Ishikawa (cell line): ENCODE results near the gene PKIG.

ENCODE experiments used
- CEBPB ChIP-seq: IDR thresholded peaks from 2 replicates; pipeline ENCODE4 v1.6.1; 2012
- CREB1 ChIP-seq: IDR thresholded peaks from 2 replicates; pipeline ENCODE4 v1.6.1; 2012; ENCODE audit warnings: low read depth
- EGR1 ChIP-seq: IDR thresholded peaks from 2 replicates; pipeline ENCODE4 v1.6.1; 2012
- EP300 ChIP-seq: IDR thresholded peaks from 2 replicates; pipeline ENCODE4 v1.6.1; 2012; ENCODE audit warnings: borderline replicate concordance
- FOXM1 ChIP-seq: IDR thresholded peaks from 2 replicates; pipeline ENCODE4 v1.6.1; 2012; ENCODE audit warnings: low read depth, borderline replicate concordance
- NFIC ChIP-seq: IDR thresholded peaks from 2 replicates; pipeline ENCODE4 v1.6.1; 2012
- RAD21 ChIP-seq: IDR thresholded peaks from 2 replicates; pipeline ENCODE4 v1.6.1; 2012; ENCODE audit warnings: low read depth
- TAF1 ChIP-seq: IDR thresholded peaks from 2 replicates; pipeline ENCODE4 v1.6.1; 2012; ENCODE audit warnings: low read depth, mild to moderate bottlenecking
- TCF12 ChIP-seq: IDR thresholded peaks from 2 replicates; pipeline ENCODE4 v1.6.1; 2012; ENCODE audit warnings: low read depth
- TEAD4 ChIP-seq: IDR thresholded peaks from 2 replicates; pipeline ENCODE4 v1.6.1; 2012
- USF1 ChIP-seq: IDR thresholded peaks from 2 replicates; pipeline ENCODE4 v1.6.1; 2012
- YY1 ChIP-seq: IDR thresholded peaks from 2 replicates; pipeline ENCODE4 v1.6.1; 2012; ENCODE audit warnings: low read depth
- ZBTB7A ChIP-seq: IDR thresholded peaks from 2 replicates; pipeline ENCODE4 v1.6.1; 2012; ENCODE audit warnings: low read depth
- TF ChIP-seq, protein P1 (sequence below): IDR thresholded peaks from 2 replicates; pipeline ENCODE4 v1.6.1; 2012
- TF ChIP-seq, protein P2 (sequence below): IDR thresholded peaks from 2 replicates; pipeline ENCODE4 v1.6.1; 2012; ENCODE audit warnings: low read depth, mild to moderate bottlenecking

The PKIG gene

GRCh38 chr20:44571362-44571988 lies 10.9 kb upstream of the PKIG start:
- TF ChIP-seq, protein P1, sequence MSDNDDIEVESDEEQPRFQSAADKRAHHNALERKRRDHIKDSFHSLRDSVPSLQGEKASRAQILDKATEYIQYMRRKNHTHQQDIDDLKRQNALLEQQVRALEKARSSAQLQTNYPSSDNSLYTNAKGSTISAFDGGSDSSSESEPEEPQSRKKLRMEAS = no peak
- no peak for TF ChIP-seq TEAD4
- no peak for TF ChIP-seq EP300
- TF ChIP-seq, protein P2, sequence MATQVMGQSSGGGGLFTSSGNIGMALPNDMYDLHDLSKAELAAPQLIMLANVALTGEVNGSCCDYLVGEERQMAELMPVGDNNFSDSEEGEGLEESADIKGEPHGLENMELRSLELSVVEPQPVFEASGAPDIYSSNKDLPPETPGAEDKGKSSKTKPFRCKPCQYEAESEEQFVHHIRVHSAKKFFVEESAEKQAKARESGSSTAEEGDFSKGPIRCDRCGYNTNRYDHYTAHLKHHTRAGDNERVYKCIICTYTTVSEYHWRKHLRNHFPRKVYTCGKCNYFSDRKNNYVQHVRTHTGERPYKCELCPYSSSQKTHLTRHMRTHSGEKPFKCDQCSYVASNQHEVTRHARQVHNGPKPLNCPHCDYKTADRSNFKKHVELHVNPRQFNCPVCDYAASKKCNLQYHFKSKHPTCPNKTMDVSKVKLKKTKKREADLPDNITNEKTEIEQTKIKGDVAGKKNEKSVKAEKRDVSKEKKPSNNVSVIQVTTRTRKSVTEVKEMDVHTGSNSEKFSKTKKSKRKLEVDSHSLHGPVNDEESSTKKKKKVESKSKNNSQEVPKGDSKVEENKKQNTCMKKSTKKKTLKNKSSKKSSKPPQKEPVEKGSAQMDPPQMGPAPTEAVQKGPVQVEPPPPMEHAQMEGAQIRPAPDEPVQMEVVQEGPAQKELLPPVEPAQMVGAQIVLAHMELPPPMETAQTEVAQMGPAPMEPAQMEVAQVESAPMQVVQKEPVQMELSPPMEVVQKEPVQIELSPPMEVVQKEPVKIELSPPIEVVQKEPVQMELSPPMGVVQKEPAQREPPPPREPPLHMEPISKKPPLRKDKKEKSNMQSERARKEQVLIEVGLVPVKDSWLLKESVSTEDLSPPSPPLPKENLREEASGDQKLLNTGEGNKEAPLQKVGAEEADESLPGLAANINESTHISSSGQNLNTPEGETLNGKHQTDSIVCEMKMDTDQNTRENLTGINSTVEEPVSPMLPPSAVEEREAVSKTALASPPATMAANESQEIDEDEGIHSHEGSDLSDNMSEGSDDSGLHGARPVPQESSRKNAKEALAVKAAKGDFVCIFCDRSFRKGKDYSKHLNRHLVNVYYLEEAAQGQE = no peak
- TF ChIP-seq FOXM1 = no peak
- no peak for TF ChIP-seq TCF12
- no peak for TF ChIP-seq RAD21
- TF ChIP-seq YY1 = no peak
- TF ChIP-seq ZBTB7A = no peak
- TF ChIP-seq NFIC = no peak
- TF ChIP-seq CEBPB = no peak
- TF ChIP-seq USF1 = no peak
- TF ChIP-seq EGR1 = no peak

GRCh38 chr20:44572551-44573500 lies 9.6 kb upstream of the PKIG start:
- no peak for TF ChIP-seq RAD21
- TF ChIP-seq EP300 = no peak
- TF ChIP-seq NFIC = no peak
- TF ChIP-seq TEAD4 = no peak
- TF ChIP-seq TAF1 = no peak
- TF ChIP-seq YY1 = no peak
- TF ChIP-seq, protein P2 = no peak
- no peak for TF ChIP-seq TCF12
- TF ChIP-seq, protein P1 = no peak
- no peak for TF ChIP-seq FOXM1
- TF ChIP-seq CREB1 = no peak
- TF ChIP-seq EGR1 = no peak
- no peak for TF ChIP-seq USF1
- TF ChIP-seq ZBTB7A = no peak
- no peak for TF ChIP-seq CEBPB

- TF ChIP-seq EP300 (no peak), YY1 (no peak), USF1 (no peak)
- TF ChIP-seq, protein P1 = no peak
Observed at GRCh38 chr20:44573501-44573869, 8.9 kb upstream of the PKIG start.

- no peak for TF ChIP-seq EP300
- no peak for TF ChIP-seq RAD21
- no peak for TF ChIP-seq FOXM1
- no peak for TF ChIP-seq ZBTB7A
- TF ChIP-seq TEAD4 = no peak
- no peak for TF ChIP-seq CEBPB
- TF ChIP-seq, protein P2 = no peak
- TF ChIP-seq CREB1 = no peak
- no peak for TF ChIP-seq YY1
- TF ChIP-seq EGR1 = no peak
- no peak for TF ChIP-seq TAF1
- TF ChIP-seq, protein P1 = no peak
- TF ChIP-seq NFIC = no peak
Observed at GRCh38 chr20:44574372-44574771, 8.0 kb upstream of the PKIG start.
